Ramos (cell line): ENCODE measurements around the gene IKZF2.

Experiments
- in situ Hi-C: fragments of 300-500 bp; cut with MboI; formaldehyde crosslinking; loops from one replicate; pipeline ENCODE4 v1.14.3; 2022; ENCODE audit warnings: low sequenced_read_pairs; ENCODE audit not compliant: unreplicated experiment

Gene IKZF2

GRCh38 chr2:213104903-213105202 is 46.6 kb downstream of the IKZF2 start:
- in situ Hi-C loops, result no loop called here

DNA sequence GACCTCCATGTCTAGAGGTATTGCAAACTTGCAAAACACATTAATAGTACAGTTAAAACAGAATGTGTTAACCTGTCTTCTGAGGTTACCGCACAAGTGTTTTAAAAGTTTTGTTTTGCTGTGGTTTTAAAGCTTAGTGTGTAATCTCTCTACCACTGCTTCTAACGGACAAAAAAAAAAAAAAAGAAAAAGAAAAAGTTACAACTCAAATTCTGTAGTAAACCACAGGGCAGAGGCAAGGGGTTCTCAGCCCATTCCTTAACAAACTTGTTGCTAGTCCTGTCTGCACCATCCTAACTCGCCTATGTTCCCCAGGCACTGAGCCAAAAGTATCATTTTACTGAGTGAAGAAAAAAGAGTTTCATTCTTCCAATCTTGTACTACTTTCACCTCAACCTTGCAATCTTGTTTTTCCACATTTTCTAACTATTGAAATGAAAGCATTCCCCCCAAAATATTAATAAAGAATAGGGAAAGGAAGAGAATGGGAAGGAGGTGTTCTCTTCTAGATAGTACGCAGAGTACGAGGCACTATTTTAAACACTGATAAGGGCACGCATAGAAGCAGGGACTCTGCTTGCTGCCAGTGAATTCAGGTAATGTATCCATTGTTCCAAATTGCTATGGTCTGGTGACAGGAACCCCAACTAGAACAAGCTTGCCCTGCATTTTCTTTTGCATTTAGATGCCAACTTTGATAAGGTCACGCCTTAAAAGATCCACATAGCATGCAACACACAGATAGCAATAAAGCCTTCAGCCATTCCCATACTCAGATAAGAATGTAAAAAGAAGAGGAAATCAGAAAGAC is 47.1 kb downstream of the IKZF2 start:
- in situ Hi-C loops, result no loop called here

DNA sequence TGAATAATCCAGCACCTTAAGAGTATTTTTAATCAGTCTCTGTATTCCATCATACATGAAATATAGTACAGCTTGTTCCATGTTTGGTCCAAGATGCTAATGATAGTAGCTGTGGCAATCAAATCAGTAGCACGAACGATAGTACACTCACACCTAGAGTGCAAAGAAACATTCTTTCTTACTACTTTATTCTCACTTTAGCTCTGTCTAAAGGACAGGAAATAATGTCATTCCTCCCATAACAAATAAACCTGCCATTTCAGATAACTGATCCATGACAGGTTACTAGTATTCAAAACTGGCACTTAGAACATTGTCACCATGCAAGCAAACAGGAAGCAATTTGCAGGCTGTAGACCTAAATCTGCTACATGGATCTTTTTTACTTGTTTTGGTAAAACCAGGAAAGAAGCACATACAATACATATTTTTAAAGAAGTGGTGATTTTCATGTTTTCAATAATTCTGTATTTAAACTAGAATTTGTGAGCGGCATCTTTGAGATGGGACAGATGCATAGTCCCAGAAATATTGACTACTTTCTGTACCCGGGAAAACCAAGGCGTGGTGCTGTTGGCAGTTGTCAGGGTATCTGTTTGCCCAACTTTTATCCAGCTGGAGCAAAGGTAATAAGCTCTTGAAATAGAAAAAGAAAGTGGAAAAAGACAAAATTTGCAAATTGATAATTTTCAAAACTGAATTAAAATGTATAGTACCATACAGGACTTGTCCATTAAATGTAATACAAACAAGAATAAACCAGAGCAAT is 49.5 kb downstream of the IKZF2 start:
- in situ Hi-C loops, result no loop called here

- in situ Hi-C loops, result no loop called here
Observed at GRCh38 chr2:213101109-213101508, 50.3 kb downstream of the IKZF2 start.

DNA sequence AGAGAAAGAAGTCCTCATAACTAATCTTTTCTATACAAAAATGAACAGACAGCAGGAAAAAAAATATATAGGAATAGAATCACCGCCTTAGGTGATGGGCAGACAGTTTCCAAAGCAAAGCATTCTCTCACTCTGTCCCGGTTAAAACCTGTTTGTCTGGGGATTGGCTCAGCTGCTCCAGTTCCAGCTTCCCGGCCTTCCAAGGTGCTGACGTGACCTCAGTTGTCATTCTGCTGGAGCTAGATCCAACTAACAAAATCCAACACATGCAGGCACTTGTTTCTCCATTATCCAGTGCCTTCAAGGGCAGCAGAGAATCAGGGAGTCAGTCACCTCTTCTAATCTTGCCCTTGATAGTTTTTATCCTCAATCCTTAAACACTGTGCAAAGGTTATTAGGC is 52.8 kb downstream of the IKZF2 start:
- in situ Hi-C loops, result no loop called here

DNA sequence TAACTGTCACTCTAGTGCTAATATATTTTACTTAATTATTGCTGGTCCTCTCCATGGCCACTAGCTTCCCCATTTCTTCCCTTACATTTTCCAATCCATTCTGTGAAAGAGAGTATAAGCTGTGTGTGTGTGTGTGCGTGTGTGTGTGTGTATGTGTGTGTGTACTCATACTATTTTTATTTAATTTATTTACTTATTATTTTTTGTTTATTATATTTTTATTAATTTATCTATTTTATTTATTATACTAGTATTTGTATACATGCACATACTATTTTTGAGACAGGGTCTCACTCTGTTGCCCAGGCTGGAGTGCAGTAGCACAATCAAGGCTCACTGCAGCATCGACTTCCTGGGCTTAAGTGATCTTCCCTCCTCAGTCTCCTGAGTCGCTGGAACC is 59.6 kb downstream of the IKZF2 start:
- in situ Hi-C loops, result no loop called here

DNA sequence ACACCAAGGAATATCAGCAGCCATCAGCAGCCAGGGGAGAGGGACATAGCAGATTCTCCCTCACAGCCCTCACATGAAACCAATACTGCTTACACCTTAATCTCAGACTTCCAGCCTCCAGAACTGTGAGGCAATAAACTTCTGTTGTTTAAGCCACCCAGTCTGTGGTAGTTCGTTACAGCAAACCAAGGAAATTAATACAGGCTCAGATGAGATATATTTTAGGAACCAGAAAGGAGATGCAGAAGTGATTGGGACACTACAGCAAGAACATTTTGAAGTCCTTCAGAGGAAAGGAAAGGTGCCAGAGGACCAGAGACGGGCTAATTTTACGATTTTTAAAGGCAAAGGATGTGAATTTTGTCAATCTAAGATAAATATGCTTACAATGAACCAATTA is 60.6 kb downstream of the IKZF2 start:
- in situ Hi-C loops, result no loop called here

DNA sequence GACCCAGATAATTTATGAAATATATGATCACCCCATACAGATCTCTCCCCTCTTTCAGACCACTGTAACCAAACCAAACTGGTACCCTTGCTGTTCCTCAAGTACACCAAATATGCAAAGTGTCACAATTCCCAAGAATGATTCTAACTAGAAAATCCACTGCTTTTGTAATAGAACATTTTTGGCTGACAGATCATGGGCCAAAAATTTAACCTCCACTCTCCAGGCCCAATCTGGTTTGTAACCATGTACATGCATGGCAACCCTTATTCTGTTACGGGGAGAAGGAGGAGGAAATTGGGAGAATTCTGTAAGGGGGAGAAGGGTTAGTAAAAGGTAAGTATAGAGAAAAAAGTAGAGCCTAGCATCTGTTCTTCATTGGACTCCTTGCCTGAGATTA is 62.0 kb downstream of the IKZF2 start:
- in situ Hi-C loops, result no loop called here

- in situ Hi-C loops, result no loop called here
Observed at GRCh38 chr2:213087040-213087439, 64.4 kb downstream of the IKZF2 start.

GRCh38 chr2:213086571-213086970 is 64.8 kb downstream of the IKZF2 start:
- in situ Hi-C loops, result no loop called here

GRCh38 chr2:213086050-213086449 is 65.4 kb downstream of the IKZF2 start:
- in situ Hi-C loops, result no loop called here

DNA sequence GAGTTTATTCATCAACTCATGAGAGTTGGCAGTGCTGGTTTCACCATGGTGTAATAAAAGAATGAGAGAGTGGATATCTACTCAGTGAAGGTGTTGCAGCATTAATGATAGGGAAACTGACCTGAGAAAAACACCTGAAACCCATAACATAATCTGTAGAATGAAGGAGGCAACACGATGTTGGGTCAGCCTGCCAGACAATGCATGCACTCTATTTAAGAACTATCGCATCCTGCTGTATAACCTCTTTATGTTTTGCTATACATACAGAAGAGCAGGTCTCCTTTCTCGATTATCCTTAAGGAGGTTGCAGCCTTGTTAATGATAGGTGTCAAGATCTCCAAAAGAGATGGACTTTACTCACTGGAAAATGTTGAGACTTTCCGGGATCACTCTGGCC is 65.9 kb downstream of the IKZF2 start:
- in situ Hi-C loops, result no loop called here

GRCh38 chr2:213084261-213084660 is 67.2 kb downstream of the IKZF2 start:
- in situ Hi-C loops, result no loop called here

GRCh38 chr2:213080969-213081617 is 70.3 kb downstream of the IKZF2 start:
- in situ Hi-C loops, result no loop called here

GRCh38 chr2:213079756-213080155 is 71.7 kb downstream of the IKZF2 start:
- in situ Hi-C loops, result no loop called here

DNA sequence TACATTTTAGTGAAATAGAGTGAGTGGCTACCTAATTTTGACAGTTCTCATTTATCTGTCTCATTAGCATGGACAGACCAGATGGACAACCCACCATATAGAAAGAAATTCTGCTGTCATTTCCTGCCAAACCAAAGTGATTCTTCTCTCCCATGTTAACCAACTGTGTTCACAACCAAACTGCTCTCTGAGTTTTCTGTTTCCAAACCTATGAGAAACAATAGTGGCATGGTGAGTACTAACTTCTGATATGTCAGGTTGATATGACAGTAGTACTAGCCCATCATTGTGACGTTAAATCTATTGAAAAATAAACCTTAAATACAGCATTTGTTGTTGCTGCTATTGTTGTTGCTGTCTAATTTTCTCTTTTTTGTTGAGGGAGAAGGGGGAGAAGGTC is 72.7 kb downstream of the IKZF2 start:
- in situ Hi-C loops, result no loop called here

DNA sequence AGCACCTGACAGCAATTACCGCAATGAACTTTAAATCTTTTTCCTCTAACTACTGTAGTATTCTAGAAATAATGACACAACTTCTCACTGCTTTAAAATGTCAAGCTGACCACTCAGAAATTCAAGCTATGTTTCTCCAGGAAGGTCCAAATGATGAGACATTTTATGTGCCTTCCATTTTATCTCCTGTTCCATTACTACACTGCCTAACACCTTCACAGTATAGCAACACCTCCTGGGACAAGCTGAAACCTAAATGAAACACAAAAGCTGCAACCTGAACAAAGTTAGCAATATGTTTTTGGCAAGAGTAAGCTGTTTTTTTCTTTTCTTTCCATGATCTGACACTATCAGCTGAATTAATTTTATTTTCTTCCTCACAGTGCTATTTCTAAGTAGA is 81.9 kb downstream of the IKZF2 start:
- in situ Hi-C loops, result no loop called here

- in situ Hi-C loops, result no loop called here
Observed at GRCh38 chr2:213068676-213069359, 82.6 kb downstream of the IKZF2 start.

DNA sequence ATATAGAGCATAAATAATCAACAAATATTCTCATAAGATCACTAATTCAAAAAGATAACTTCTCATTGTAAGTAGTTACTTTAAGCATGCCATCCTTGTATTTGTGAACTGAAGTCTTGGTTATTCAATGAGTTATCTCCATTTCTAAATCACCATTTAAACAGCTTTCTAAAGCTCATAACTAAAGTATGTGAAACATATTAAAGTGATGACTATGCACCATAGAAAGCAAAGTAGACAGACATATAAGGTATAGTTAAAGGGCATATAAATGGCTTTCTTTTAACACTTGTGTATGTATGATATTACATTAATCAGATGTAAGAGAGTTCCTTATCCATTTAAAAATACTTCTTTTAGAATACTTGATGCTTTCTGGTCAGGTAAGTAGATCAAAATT is 83.5 kb downstream of the IKZF2 start:
- in situ Hi-C loops, result no loop called here

DNA sequence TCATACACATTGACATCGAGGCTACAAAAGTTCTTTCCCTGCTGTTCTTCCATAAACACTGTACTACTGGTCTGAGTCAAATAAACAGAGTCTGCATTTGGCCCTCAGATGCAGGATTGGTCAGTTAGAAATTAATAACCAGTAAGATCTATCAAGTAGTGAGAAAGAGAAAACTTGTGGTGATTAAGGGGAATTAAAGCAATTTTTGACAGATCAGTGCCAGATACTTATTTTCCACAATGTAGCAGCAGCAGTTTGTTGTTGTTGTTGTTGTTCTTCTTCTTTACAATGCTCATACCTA is 85.0 kb downstream of the IKZF2 start:
- in situ Hi-C loops, result no loop called here
